ENCODE measurements around the gene MAFB. TPM values are rescaled to one million over a fixed set of nuclear protein-coding genes. Genes with fewer than 3 reads are reported as not detected.
A peak's percentile ranks its signal among the peaks of the same experiment; 100 is the strongest.

MAFB gene
- total and polyA plus RNA-seq, 9 of the 15 experiments (the other 6 are each of a cell fraction or from before 2014, with no cell fraction given): 0.04 TPM; not detected in 8

- TF ChIP-seq MEIS2 (IDR thresholded peaks at IDR 0.05; ENCODE audit: partially characterized antibody) (peak; percentile 64), FOXK2 (conservative IDR thresholded peaks at IDR 0.05 in 1 of 2, IDR thresholded peaks at IDR 0.05 in 1 of 2; ENCODE audit: low read depth in 2 of 2) (no peak)
Observed at GRCh38 chr20:40718214-40718977, 29.4 kb upstream of the MAFB start (continued).

GRCh38 chr20:40717343-40717865, 28.4 kb upstream of the MAFB start:
- WGBS (ENCODE audit: insufficient coverage, low coverage, missing lambda C conversion rate): under 1% methylated on average over 12 of the region's 13 CpGs
- Histone ChIP-seq H3K27me3 (ENCODE audit: control insufficient read depth in 2 of 2, insufficient read depth in 2 of 2, low read length in 2 of 2) (peaks cover 23 to 39% of the 10 kb centered on the region in 2 experiments; a peak in 4 of 5 replicates), H3K9ac (ENCODE audit: insufficient read depth in 1 of 2, low read depth in 2 of 2, low read length in 2 of 2) (no peak overlapping the region), H3K9me1 (ENCODE audit: control insufficient read depth, insufficient read depth, low read length) (no peaks in the 10 kb centered on the region), H3K4me2 (ENCODE audit: insufficient read depth, low read length) (no peak overlapping the region), H3K9me3 (replicated peaks; ENCODE audit: control insufficient read depth, insufficient read depth, low read depth, low read length) (no peaks in the 10 kb centered on the region), H3K36me3 (ENCODE audit: control insufficient read depth, insufficient read depth, low read length) (no peaks in the 10 kb centered on the region), H3K4me3 (no peak overlapping the region), H4K20me1 (replicated peaks; ENCODE audit: control insufficient read depth, insufficient read depth, low read length) (0 out of 2 replicates have a peak, but pooled peaks cover 2% of the 10 kb centered on the region), H3K79me2 (ENCODE audit: control insufficient read depth, insufficient read depth, low read length) (no peaks in the 10 kb centered on the region), H3K4me1 (replicated peaks in 1 of 2; ENCODE audit: control insufficient read depth in 2 of 2, insufficient read depth in 2 of 2, low read length in 2 of 2) (no peaks in the 10 kb centered on the region), H3K27ac (ENCODE audit: extremely low read depth, low read depth, low read length) (no peak overlapping the region), H2AFZ (ENCODE audit: low read depth, low read length) (no peak overlapping the region)
- FAIRE-seq (no peak), DNase-seq (ENCODE audit: extremely low read depth in 1 of 4, low spot score in 3 of 4) (no peak), ATAC-seq (no peak)
- no TSS peak for BruUV-seq (replicated peaks)
- in situ Hi-C loops (cut with MboI) (no loop called here), intact Hi-C loops (cut with micrococcal nuclease) (no loop called here)
- ChIA-PET POLR2A (no interaction called here), CTCF (ENCODE audit: low intra/inter-chr PET ratio) (interaction anchor here (0.6 kb wide), 1 partner anchor 1658 kb away, joined by 3 read pairs; no protein-coding TSS in a partner anchor)
- TF ChIP-seq ZNF57 (CRISPR knock-in tag; IDR thresholded peaks at IDR 0.05) (no peak), ZNF551 (CRISPR knock-in tag; IDR thresholded peaks at IDR 0.05) (no peak), ARID1B (IDR thresholded peaks at IDR 0.05) (no peak), NCOA4 (IDR thresholded peaks at IDR 0.05; ENCODE audit: partially characterized antibody) (no peak), IRF2 (CRISPR knock-in tag; IDR thresholded peaks at IDR 0.05) (no peak), HEY1 (CRISPR knock-in tag; IDR thresholded peaks at IDR 0.05; ENCODE audit: borderline replicate concordance) (no peak), MCM2 (IDR thresholded peaks at IDR 0.05; ENCODE audit: low read depth) (no peak), RBM15 (IDR thresholded peaks at IDR 0.05; ENCODE audit: insufficient read depth, low read length) (no peak), ZEB2 (IDR thresholded peaks at IDR 0.05) (no peak), EP400 (IDR thresholded peaks at IDR 0.05) (no peak), ZNF140 (CRISPR knock-in tag; IDR thresholded peaks at IDR 0.05) (no peak), TCF7 (IDR thresholded peaks at IDR 0.05; ENCODE audit: borderline replicate concordance) (no peak), ZNF644 (tag; IDR thresholded peaks at IDR 0.05; ENCODE audit: low read depth) (no peak), ZNF121 (CRISPR knock-in tag; conservative IDR thresholded peaks at IDR 0.05) (no peak), ZNF592 (IDR thresholded peaks at IDR 0.05) (no peak), TAF9B (IDR thresholded peaks at IDR 0.05; ENCODE audit: partially characterized antibody) (no peak), TAF7 (tag; IDR thresholded peaks at IDR 0.05) (no peak)
